Measurements from ENCODE around the gene PRKACA.

- TF ChIP-seq POLR2AphosphoS5 (IDR thresholded peaks at IDR 0.05) (no peak), CTCF (IDR thresholded peaks at IDR 0.05) (no peak), POLR2A (IDR thresholded peaks at IDR 0.05) (no peak)
Measured at GRCh38 chr19:14106840-14107239, 10.7 kb downstream of the PRKACA start.

Data from prostate gland (tissue), 2 donors.